AG09319 (cell line): Measurements from ENCODE around the gene DLX2.
"Not testable (repeated sequence)": the region's sequence is repeated elsewhere in the genome, so short reads cannot be mapped to it uniquely, and the experiment has no call there.

Experiments used
- DNase-seq: peaks from one replicate; pipeline ENCODE4 v3.0.0-alpha.2; 2010; ENCODE audit warnings: low read depth; ENCODE audit errors: extremely low read depth
- CTCF ChIP-seq: IDR thresholded peaks from 2 replicates; pipeline ENCODE4 v1.5.1; 2011; ENCODE audit warnings: low read depth, mild to moderate bottlenecking, inconsistent platforms, low read length, moderate library complexity

The DLX2 gene

GRCh38 chr2:172073518-172073917, 29.2 kb downstream of the DLX2 start:
- no peak for TF ChIP-seq CTCF
- no peak for DNase-seq

DNA sequence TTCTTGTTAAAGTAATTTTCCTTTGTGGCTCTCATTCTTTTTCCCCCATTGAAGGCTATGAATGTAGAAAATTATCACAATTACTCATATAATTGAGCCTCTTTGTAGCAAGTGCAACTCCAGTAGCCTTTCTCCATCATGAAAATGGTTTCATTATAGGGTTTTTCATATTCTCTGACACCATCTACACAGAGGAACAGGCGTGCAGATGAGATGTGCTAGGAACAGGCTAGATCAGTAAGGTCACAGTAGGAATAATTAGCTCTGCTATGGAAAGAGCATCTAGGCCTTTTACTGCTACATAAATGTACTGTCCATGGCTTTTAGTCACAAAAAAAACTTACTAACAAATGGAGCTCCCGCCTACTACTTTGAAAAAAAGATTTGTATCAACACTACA, 30.0 kb downstream of the DLX2 start:
- TF ChIP-seq CTCF, result no peak
- DNase-seq, result no peak

GRCh38 chr2:172072303-172072702, 30.4 kb downstream of the DLX2 start:
- no peak for TF ChIP-seq CTCF

GRCh38 chr2:172070936-172071335, 31.8 kb downstream of the DLX2 start:
- TF ChIP-seq CTCF, result no peak
- DNase-seq, result no peak

More at GRCh38 chr2:172072303-172072702, 30.4 kb downstream of the DLX2 start:
- no peak for DNase-seq

- not testable (repeated sequence) for DNase-seq
Measured at GRCh38 chr2:172067905-172068304, 34.8 kb downstream of the DLX2 start.

- no peak for TF ChIP-seq CTCF
- no peak for DNase-seq
Measured at GRCh38 chr2:172066394-172066886, 36.3 kb downstream of the DLX2 start.

DNA sequence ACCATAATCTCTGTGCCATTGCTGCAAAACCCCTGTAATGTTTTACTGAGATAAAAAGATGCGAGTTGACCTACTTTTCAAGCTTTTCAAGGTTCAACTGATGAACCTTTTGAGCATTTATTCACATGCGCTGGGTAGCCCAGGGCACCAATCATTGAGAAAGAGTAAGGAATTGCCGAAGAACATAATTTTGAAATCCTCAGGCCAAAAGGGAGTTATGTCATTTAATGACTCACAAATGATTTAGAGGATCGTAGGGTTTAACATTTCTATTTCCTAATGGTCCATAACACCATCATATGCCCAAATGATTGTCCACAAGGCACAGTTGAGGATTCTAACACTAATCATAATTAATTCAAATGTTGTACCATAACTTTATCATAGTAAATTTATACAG, 37.6 kb downstream of the DLX2 start:
- no peak for TF ChIP-seq CTCF
- no peak for DNase-seq

- TF ChIP-seq CTCF, result no peak
Measured at GRCh38 chr2:172063446-172063845, 39.3 kb downstream of the DLX2 start.

More at GRCh38 chr2:172063446-172063845, 39.3 kb downstream of the DLX2 start:
- DNase-seq, result no peak
